OCI-LY7 (cell line): ENCODE measurements around the gene GGCT.

Experiments used
- CTCF ChIP-seq: fragments of 200-600 bp; sonication (generic); conservative IDR thresholded peaks from 2 replicates; pipeline ENCODE4 v1.5.1; 2014; ENCODE audit warnings: mild to moderate bottlenecking, antibody characterized with exemption, low read length, moderate library complexity, mixed read lengths
- EZH2phosphoT487 ChIP-seq: fragments of 200-600 bp; sonication (generic); IDR thresholded peaks from 2 replicates; pipeline ENCODE4 v1.6.1; 2018; ENCODE audit warnings: low read depth, borderline replicate concordance, mild to moderate bottlenecking, mixed run types, antibody characterized with exemption, low read length, moderate library complexity, mixed read lengths

GRCh38 chr7:30545791-30546555 lies 41.3 kb upstream of the GGCT start:
- TF ChIP-seq CTCF (no peak), EZH2phosphoT487 (no peak)
